DMS153 treated with DMSO at 0.1 percent for 48 hours (cell line): ENCODE measurements around the gene ROBO2.

Experiments used
- DNase-seq: peaks from one replicate; lab custom pipeline; 2025; ENCODE audit not compliant: unreplicated experiment; lab: John Stamatoyannopoulos, UW

Gene ROBO2

GRCh38 chr3:77186319-77186718 is 146.4 kb downstream of the ROBO2 start:
- no peak for DNase-seq

- no peak for DNase-seq
These were observed 146.8 kb downstream of the ROBO2 start for GRCh38 chr3:77186728-77187127.

GRCh38 chr3:77188210-77188609 is 148.3 kb downstream of the ROBO2 start:
- DNase-seq: no peak

- no peak for DNase-seq
These were observed 149.4 kb downstream of the ROBO2 start for GRCh38 chr3:77189258-77189657.

GRCh38 chr3:77189684-77190083 is 149.8 kb downstream of the ROBO2 start:
- no peak for DNase-seq

- DNase-seq: no peak
These were observed 150.5 kb downstream of the ROBO2 start for GRCh38 chr3:77190374-77190773.

GRCh38 chr3:77191014-77191413 is 151.1 kb downstream of the ROBO2 start:
- DNase-seq: no peak

GRCh38 chr3:77191640-77192039 is 151.7 kb downstream of the ROBO2 start:
- no peak for DNase-seq

GRCh38 chr3:77195766-77196545 is 156.1 kb downstream of the ROBO2 start:
- DNase-seq: no peak

GRCh38 chr3:77197408-77197807 is 157.5 kb downstream of the ROBO2 start:
- no peak for DNase-seq

GRCh38 chr3:77203851-77204250 is 164.0 kb downstream of the ROBO2 start:
- DNase-seq: no peak

GRCh38 chr3:77204788-77205187 is 164.9 kb downstream of the ROBO2 start:
- DNase-seq: no peak

- DNase-seq: no peak
These were observed 167.9 kb downstream of the ROBO2 start for GRCh38 chr3:77207753-77208152.

GRCh38 chr3:77222701-77223100 is 182.8 kb downstream of the ROBO2 start:
- no peak for DNase-seq

- no peak for DNase-seq
These were observed 187.7 kb downstream of the ROBO2 start for GRCh38 chr3:77227567-77227966.

GRCh38 chr3:77232557-77232956 is 192.7 kb downstream of the ROBO2 start:
- no peak for DNase-seq

GRCh38 chr3:77234004-77234403 is 194.1 kb downstream of the ROBO2 start:
- DNase-seq: no peak

GRCh38 chr3:77236118-77236517 is 196.2 kb downstream of the ROBO2 start:
- no peak for DNase-seq

GRCh38 chr3:77240072-77240650 is 200.3 kb downstream of the ROBO2 start:
- no peak for DNase-seq

- no peak for DNase-seq
These were observed 202.5 kb downstream of the ROBO2 start for GRCh38 chr3:77242371-77242770.

- DNase-seq: no peak
These were observed 205.1 kb downstream of the ROBO2 start for GRCh38 chr3:77244981-77245380.

- no peak for DNase-seq
These were observed 207.2 kb downstream of the ROBO2 start for GRCh38 chr3:77247061-77247460.

- DNase-seq: no peak
These were observed 207.9 kb downstream of the ROBO2 start for GRCh38 chr3:77247817-77248216.
